B cell (primary cell): ENCODE measurements around the gene TMC1.

Experiments used
- CTCF ChIP-seq: fragments of 200-600 bp; IDR thresholded peaks from one replicate; pipeline ENCODE4 v1.8.0; 2022; ENCODE audit warnings: antibody characterized with exemption, mild to moderate bottlenecking
- EZH2 ChIP-seq: IDR thresholded peaks from 2 replicates; pipeline ENCODE4 v1.6.1; 2012; ENCODE audit warnings: borderline replicate concordance, low read depth, mild to moderate bottlenecking, moderate library complexity, low read length; ENCODE audit not compliant: insufficient read depth, poor library complexity, severe bottlenecking

GRCh38 chr9:72627147-72627546 is 105.7 kb downstream of the TMC1 start:
- TF ChIP-seq EZH2 (no peak), CTCF (no peak)
